Measurements from ENCODE around the gene NDST3.

GRCh38 chr4:118154649-118155048, 120.4 kb downstream of the NDST3 start:
- TF ChIP-seq CTCF (conservative IDR thresholded peaks at IDR 0.05) (no peak), ZFX (IDR thresholded peaks at IDR 0.05) (no peak)
